ENCODE data around the gene KANK3.
"Not testable (repeated sequence)": the region's sequence is repeated elsewhere in the genome, so short reads cannot be mapped to it uniquely, and the experiment has no call there.

Gene KANK3

DNA sequence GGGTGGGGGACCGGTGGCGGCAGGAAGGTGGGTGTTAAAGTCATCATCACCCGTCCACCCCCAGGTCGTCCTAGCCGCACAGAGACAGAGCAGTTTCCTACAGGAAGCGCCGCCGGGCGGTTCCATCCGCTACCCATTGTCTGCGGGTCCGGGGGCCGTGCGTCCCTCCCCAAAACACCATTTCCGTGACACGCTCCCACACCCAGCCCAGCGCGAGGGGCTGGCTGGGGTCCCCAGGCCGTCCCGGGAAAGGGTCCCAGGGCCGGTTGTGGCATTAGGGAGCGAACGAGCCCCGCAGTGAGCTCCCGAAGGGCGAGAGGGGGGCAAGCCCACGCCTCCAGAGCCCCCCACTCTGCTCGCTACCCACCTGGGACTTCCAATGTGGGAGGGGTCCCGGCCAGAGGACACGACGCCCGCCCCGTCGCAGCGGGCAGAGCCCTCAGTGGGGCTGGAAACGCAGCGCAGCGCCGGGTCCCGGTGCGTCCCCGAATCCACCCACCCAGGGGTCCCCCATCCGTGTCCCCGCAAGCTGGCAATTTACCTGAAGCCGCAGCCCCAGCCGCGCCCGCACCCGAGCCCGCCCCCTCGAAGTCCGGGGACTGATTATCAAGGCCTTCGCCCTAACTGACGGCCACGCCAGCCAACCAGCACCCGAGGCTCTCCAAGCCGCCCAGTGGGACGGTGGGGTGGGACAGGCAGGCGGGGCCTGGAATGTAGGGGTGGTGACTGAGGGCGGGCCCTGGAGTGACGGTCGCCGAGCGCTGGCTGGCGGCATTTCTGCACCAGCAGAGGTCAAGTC is at the start of gene KANK3:
Gene KANK3, minus strand, starts transcription at position 579 of the 799 bp plus-strand sequence. CDS start 5,434 bp downstream, outside the sequence.
- DNase-seq = peak; percentile 94

DNA sequence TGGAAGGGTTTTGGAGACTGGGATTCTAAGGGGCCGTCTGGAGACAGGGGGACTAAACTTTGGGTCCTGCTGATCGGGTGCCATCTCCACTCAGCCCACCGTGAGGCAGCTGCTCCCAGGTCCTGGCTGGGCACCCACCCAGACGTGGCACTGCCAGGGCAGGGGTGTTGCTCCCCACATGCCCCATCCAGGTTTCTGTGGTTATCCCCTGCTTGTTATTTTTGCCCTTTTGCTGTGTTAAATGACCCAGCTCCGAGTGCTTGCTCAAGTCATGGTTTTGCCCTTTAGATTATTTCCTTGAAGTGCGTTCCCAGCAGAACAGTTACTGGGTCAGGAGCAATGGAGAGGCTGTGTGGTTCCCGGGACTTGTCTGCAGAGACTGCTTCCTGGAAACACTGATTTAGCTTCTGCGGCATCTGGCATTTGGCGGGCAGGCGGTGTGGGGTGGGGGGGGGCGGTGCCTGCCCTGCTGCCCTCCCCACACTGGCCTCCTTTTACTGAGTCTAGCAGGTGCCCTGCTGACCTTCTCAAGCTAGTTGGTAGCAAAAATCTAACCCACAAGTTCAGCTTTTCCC is 49.0 kb upstream of the KANK3 start:
- DNase-seq = no peak

DNA sequence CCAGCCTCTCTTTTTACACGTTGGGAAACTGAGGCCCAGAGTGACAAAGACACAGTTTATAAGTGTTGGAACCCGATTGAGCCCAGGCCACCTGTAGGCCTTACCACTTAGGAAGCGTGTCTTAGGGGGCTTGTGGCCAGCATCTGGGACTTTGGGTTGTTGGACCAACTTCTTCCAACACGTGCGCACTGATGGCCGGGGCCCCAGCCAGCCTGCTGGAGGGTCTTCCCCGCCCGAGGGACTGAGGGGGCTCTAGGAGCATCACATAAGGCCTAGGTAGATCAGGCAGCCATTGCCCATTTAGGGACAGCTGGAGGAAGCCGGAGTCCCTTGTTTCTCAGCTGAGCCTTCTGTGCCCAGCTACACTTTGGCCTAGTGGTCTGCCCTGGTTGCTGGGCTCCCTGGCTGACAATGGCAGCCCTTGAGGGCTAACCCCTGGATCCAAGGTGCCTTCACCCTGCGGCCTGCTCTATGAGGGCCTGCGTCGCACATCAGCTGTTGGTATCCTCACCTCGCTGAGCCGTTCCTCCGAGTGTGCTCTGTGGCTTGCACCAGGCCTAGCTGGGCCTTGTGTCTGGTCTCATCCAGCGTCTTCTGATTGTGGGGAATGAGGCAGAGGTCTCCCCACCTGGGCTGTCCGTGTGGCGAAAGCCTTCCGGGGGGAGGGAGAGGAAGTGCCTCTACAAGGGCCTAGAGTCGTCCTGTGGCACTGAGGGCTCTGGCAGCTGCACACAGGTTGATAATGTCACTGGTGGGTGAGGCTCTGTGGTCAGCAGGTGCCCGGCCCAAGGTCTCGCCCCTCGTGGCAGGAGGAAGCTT is 48.3 kb upstream of the KANK3 start:
- DNase-seq = no peak

DNA sequence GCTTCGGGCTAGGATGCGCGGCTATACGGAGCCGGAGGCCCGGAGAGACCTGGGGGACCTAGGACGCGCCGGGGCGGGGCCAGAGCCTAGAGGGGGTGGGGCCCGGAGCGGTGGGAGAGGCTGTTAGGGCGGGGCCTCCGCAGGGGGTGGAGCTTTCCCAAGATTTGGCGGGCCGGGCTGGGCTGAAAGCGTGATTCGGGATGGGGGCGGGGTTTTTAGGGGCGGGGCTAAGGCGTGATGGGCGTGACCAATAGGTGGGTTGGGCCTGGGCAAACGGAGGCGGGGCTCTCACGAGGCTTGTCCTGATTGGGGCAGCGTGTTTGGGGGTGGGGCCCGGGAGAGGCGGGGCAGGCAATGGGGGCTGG is 47.5 kb upstream of the KANK3 start:
- DNase-seq = peak; percentile 98

DNA sequence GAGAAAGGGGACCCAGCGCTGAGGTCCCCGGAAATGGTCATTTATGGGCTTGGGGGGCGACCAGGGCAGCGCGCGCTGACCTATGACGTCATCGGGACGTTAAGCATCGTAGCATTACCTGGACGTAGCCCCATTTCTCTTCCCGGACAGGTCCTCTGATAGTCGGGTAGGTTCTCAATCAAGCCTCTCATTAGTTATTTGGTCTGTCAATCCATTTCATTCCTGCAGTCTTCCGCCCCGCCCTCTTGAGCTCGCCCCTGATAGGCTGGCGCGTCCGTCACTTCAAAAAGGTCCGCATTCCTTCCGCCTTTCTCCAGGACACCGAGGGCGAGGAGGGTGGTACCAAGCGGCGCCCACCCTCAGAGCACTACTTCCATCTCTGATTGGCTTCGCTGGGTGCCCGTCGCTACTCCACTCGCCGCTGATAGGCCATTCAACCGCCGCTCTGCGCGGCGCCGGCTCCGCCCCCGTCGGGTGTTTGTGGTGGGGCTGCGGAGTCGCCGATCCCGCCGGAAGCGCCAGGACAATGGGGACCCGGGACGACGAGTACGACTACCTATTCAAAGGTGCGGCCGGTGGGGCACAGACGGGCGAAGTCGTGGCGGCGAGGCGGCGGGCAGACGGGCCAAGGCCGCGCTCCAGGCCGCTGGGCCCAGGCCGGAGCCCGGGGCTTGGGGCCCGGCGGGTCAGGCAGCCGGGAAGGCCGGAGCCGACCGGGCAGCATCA is 47.0 kb upstream of the KANK3 start, which contains the start of gene RAB11B:
Gene RAB11B, plus strand, starts transcription at position 470 of the 726 bp plus-strand sequence. Its CDS starts 57 bp downstream, at position 527.
- peak; percentile 94 for DNase-seq

DNA sequence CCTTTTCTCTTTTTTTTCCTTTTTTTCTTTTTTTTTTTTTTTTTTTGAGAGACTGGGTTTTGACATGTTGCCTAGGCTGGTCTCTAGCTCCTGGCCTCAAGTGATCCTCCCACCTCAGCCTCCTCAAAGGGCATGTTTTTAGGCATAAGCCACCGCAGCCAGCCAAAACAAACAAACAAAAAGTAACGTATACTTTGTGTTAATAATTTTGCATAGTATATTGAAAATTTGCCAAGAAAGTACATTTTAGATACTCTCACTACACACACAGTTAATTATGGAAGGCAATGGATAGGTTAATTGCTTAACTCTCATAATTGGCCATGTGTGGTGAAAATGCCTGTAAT is 45.5 kb upstream of the KANK3 start:
- no peak for DNase-seq

DNA sequence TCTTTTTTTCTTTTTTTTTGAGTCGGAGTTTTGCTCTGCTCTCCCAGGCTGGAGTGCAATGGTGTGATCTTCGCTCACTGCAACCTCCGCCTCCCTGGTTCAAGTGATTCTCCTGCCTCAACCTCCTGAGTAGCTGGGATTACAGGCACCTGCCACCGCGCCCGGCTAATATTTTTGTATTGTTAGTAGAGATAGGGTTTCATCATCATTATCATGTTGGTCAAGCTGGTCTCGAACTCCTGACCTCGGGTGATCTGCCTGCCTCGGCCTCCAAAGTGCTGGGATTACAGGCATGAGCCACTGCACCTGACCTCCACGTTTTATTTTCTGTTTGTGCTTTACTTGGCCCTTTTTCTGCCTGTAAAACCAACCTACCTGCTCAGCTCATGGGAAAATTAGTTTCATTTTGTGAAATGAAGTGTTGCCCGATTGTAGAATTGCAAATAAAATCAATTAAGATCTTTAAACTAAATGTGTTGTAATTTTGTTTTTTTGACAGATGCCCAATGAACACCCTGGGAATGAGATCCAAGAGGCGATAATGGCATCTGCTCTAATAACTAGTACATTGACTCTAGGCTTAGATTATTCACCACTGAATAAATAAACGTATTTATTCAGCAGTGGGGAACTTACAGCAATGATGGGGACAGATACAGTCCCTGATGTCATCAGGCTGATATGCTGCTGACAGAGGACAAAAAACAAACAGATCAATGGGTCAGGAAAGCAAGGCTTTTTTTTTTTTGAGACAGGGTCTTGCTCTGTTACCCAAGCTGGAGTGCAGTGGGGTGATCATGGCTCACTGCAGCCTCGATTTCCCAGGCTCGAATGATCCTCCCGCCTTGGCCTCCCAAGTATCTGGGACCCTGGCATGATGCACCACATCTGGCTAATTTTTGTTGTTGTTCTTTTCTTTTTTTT is 44.9 kb upstream of the KANK3 start:
- DNase-seq = no peak

DNA sequence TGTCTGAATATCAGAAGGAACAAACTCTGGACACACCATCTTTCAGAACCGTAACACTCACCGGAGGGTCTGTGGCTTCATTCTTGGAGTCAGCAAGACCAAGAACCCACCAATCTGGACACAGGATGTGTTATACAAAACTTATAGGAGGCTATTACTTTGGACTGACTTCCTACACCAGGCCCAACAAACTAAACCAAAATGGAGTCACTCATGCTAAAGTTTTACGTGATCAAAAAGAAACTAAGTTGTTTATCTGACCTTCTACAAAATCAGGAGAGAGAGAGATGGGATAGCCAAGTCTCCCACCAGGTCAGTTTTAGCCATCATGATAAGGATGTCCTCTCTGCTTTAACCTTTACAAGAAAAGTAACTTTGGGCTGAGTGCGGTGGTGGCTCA is 43.9 kb upstream of the KANK3 start:
- no peak for DNase-seq

DNA sequence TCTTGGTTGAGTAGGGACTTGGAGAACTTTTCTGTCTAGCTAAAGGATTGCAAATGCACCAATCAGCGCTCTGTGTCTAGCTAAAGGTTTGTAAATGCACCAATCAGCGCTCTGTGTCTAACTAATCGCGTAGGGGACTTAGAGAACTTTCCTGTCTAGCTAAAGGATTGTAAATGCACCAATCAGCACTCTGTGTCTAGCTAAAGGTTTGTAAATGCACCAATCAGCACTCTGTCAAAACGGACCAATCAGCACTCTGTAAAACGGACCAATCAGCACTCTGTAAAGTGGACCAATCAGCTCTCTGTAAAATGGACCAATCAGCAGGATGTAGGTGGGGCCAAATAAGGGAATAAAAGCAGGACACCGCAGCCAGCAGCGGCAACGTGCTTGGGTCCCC is 43.4 kb upstream of the KANK3 start:
- DNase-seq = not testable (repeated sequence)

DNA sequence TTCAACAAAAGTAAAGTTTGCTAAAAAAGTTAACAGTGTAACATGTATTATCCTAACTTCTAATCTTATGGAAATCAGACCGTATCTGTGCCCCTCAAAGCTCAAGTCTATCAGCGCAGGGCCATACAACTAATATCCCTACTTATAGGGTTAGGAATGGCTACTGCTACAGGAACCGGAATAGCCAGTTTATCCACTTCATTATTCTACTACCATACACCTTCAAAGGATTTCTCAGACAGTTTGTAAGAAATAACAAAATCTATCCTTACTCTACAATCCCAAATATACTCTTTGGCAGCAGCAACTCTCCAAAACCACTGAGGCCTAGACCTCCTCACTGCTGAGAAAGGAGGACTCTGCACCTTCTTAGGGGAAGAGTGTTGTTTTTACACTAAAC is 42.5 kb upstream of the KANK3 start:
- not testable (repeated sequence) for DNase-seq

DNA sequence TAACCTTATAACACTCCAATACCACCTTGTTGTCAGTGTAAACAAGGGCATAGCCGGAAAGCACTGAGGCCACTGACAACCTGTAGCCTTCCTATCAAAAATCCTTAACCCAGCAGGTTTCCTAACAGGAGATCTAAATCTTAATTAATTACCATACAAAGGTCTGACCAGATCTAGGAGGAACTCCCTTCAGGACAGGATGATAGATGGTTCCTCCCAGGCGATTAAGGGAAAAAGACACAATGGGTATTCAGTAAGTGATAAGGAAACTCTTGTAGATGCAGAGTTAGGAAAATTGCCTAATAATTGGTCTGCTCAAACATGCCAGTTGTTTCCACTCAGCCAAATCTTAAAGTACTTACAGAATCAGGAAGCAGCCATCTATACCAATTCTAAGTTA is 42.0 kb upstream of the KANK3 start:
- DNase-seq = not testable (repeated sequence)

DNA sequence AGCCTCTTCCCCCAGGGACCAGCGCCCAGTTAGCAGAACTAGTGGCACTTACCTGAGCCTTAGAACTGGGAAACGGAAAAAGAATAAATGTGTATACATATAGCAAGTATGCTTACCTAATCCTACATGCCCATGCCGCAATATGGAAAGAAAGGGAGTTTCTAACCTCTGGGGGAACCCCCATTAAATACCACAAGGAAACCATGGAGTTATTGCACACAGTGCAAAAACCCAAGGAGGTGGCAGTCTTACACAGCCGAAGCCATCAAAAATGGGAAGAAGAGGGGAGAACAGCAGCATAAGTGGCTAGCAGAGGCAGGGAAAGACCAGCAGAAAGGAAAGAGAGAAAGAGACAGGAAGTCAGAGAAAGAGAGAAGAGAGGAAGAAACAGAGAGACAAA is 41.5 kb upstream of the KANK3 start:
- not testable (repeated sequence) for DNase-seq

DNA sequence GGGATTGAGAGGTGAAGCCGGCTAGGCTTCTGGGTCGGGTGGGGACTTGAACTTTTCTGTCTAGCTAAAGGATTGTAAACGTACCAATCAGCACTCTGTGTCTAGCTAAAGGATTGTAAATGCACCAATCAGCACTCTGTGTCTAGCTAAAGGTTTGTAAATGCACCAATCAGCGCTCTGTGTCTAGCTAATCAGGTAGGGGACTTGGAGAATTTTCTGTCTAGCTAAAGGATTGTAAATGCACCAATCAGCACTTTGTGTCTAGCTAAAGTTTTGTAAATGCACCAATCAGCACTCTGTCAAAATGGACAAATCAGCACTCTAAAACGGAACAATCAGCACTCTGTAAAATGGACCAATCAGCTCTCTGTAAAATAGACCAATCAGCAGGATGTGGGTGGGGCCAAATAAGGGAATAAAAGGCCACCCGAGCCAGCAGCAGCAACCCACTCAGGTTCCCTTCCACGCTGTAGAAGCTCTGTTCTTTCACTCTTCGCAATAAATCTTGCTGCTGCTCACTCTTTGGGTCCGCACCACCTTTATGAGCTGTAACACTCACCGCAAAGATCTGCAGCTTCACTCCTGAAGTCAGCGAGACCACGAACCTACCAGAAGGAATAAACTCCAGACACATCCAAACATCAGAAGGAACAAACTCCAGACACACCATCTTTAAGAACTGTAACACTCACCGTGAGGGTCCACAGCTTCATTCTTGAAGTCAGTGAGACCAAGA is 36.3 kb upstream of the KANK3 start:
- not testable (repeated sequence) for DNase-seq

DNA sequence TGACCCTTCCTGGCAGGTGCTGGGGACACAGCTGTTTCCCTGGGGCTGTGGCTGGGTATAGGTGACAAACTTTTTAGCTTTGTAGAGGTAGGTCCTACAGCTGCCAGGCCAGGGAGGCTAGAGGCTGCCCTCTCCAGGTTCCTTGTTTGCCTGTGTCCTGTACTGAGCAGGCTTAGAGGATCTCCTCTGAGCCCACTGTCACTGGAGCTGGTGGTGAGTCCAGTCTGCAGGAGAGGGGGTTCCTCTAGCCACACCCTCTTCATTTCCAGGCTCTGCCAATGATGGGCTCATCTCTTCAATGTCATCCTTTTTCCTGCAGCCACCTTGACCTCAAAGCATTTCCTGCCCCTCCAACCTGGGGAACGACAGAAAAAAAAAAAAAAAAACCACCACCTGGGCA is 34.5 kb upstream of the KANK3 start:
- no peak for DNase-seq

DNA sequence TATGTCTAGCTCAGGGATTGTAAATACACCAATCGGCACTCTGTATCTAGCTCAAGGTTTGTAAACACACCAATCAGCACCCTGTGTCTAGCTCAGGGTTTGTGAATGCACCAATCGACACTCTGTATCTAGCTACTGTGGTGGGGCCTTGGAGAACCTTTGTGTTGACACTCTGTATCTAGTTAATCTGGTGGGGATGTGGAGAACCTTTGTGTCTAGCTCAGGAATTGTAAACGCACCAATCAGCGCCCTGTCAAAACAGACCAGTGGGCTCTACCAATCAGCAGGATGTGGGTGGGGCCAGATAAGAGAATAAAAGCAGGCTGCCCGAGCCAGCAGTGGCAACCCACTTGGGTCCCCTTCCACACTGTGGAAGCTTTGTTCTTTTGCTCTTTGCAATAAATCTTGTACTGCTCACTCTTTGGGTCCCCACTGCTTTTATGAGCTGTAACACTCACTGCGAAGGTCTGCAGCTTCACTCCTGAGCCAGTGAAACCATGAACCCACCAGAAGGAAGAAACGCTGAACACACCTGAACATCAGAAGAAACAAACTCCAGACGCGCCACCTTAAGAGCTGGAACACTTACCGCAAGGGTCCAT is 33.4 kb upstream of the KANK3 start:
- not testable (repeated sequence) for DNase-seq

DNA sequence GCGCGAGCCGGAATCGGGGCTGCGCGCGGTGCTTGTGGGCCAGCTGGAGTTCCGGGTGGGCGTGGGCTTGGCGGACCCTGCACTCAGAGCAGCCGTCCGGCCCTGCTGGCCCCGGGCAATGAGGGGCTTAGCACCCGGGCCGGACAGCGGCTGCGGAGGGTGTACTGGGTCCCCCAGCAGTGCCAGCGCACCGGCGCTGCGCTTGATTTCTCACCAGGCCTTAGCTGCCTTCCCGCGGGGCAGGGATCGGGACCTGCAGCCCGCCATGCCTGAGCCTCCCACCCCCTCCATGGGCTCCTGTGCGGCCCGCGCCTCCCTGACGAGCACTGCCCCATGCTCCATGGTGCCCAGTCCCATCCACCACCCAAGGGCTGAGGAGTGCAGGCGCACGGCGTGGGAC is 32.7 kb upstream of the KANK3 start:
- DNase-seq = not testable (repeated sequence)

DNA sequence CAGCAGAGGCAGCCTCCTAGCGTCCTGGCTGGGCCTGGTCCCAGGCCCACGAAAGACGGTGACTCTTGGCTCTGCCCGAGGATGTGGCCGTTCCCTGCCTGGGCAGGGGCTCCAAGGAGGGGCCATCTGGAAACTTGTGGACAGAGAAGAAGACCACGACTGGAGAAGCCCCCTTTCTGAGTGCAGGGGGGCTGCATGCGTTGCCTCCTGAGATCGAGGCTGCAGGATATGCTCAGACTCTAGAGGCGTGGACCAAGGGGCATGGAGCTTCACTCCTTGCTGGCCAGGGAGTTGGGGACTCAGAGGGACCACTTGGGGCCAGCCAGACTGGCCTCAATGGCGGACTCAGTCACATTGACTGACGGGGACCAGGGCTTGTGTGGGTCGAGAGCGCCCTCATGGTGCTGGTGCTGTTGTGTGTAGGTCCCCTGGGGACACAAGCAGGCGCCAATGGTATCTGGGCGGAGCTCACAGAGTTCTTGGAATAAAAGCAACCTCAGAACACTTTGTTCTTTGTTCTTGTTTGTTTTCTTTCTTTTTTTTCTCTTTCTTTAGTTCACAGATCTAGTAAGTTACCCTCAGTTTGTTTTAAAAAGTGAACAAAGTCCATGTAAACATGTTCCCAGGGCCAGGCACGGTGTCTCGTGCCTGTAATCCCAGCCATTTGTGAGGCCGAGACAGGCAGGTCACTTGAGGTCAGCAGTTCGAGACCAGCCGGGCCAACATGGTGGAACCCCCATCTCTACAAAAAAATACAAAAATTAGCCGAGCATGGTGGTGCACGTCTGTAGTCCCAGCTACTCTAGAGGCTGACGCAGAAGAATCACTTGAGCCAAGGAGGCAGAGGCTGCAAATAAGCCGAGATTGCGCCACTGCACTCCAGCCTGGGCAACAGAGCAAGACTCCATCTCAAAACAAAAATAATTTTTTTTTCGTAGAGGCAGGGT is 31.1 kb upstream of the KANK3 start:
- no peak for DNase-seq

DNA sequence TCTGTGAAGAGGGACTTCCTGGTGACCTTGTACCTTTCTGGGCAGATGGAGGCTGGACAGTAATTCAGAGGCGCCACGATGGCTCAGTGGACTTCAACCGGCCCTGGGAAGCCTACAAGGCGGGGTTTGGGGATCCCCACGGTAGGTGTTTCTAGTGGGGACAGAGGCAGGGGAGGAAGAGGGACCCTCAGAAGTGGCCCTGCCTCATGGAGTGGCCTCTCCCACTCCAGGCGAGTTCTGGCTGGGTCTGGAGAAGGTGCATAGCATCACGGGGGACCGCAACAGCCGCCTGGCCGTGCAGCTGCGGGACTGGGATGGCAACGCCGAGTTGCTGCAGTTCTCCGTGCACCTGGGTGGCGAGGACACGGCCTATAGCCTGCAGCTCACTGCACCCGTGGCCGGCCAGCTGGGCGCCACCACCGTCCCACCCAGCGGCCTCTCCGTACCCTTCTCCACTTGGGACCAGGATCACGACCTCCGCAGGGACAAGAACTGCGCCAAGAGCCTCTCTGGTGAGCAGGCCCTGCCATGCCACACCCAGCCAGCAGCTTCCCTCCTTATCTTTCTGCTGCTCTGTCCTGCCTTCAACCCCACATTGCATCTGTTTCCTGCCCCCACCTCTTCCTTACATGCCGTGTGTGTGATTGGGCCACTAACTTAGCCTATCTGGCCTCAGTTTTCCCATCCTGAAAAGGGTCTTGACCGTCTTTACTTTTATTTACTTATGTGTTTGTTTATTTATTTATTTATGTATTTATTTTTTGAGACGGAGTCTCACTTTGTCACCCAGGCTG is 28.1 kb upstream of the KANK3 start:
- no peak for DNase-seq

Data from activated CD8-positive, alpha-beta memory T cell treated with anti-CD3 and anti-CD28 coated beads, Interleukin-2, amount 50 U/mL, for 48 hours (primary cell).